ENCODE results near the gene RAI1.

The RAI1 gene

GRCh38 chr17:17681744-17682292, 560 bp downstream of the RAI1 start (continued):
- no peak for TF ChIP-seq ZNF510 (tag by site-specific recombination; IDR thresholded peaks at IDR 0.05; ENCODE audit: insufficient replicate concordance)
- TF ChIP-seq EGR2 (tag by site-specific recombination; IDR thresholded peaks at IDR 0.05; ENCODE audit: low read depth), result peak; percentile 22; the same call in 1 of the 2 replicates
- no peak for TF ChIP-seq ZXDB (tag by site-specific recombination; IDR thresholded peaks at IDR 0.05)
- TF ChIP-seq ZNF561 (tag by site-specific recombination; IDR thresholded peaks at IDR 0.05; ENCODE audit: borderline replicate concordance), result no peak
- TF ChIP-seq TCF7L2 (IDR thresholded peaks at IDR 0.05; ENCODE audit: borderline replicate concordance, low read depth, low read length), result no peak
- TF ChIP-seq ZBTB8A (tag by site-specific recombination; IDR thresholded peaks at IDR 0.05), result no peak
- TF ChIP-seq ZBTB10 (tag by site-specific recombination; IDR thresholded peaks at IDR 0.05), result peak; percentile 66; the same call in 1 of the 2 replicates
- no peak for TF ChIP-seq ZBTB6 (tag by site-specific recombination; IDR thresholded peaks at IDR 0.05)
- TF ChIP-seq ZNF112 (tag by site-specific recombination; IDR thresholded peaks at IDR 0.05), result no peak
- no peak for TF ChIP-seq ZNF501 (tag by site-specific recombination; IDR thresholded peaks at IDR 0.05)
- TF ChIP-seq HIC1 (tag by site-specific recombination; IDR thresholded peaks at IDR 0.05), result no peak
- TF ChIP-seq KLF9 (tag by site-specific recombination; IDR thresholded peaks at IDR 0.05; ENCODE audit: low read depth), result peak; percentile 47
- TF ChIP-seq CTCF (tag by site-specific recombination; IDR thresholded peaks at IDR 0.05), result peak; percentile 53
- no peak for TF ChIP-seq ZBTB20 (tag by site-specific recombination; IDR thresholded peaks at IDR 0.05)

- Histone ChIP-seq H3K4me3 (ENCODE audit: low read depth, low read length) (peak overlapping the region; percentile 76), H3K36me3 (ENCODE audit: control insufficient read depth in 2 of 2, insufficient read depth in 1 of 2, low read length in 2 of 2) (peaks cover 4 to 9% of the 10 kb centered on the region in 2 experiments; a peak in 2 of 3 replicates), H3K4me1 (ENCODE audit: control insufficient read depth, insufficient read depth, low read length) (peaks cover 21% of the 10 kb centered on the region), H3K9me3 (ENCODE audit: control insufficient read depth, insufficient read depth, low read depth, low read length) (no peaks in the 10 kb centered on the region), H3K27ac (ENCODE audit: extremely low read depth, low read depth, low read length) (peak overlapping the region; percentile 96)
- POLR2A ChIA-PET, result interaction anchor here (0.6 to 4.0 kb wide), 13 partner anchors 8 to 290 kb away, joined by 3 to 45 read pairs (median 3); partner anchors contain the start of genes DRC3 and TOM1L2
- CTCF ChIA-PET, result interaction anchor here (0.6 to 1.4 kb wide), 9 partner anchors 8 to 329 kb away, joined by 3 to 8 read pairs (median 5); no protein-coding TSS in a partner anchor
- no peak for TF ChIP-seq ZSCAN5A (tag by site-specific recombination; IDR thresholded peaks at IDR 0.05)
- no peak for TF ChIP-seq ZNF791 (tag by site-specific recombination; IDR thresholded peaks at IDR 0.05)
- TF ChIP-seq ZSCAN23 (tag by site-specific recombination; IDR thresholded peaks at IDR 0.05), result no peak
- TF ChIP-seq ZNF600 (tag by site-specific recombination; IDR thresholded peaks at IDR 0.05), result no peak
- TF ChIP-seq MYNN (tag by site-specific recombination; IDR thresholded peaks at IDR 0.05; ENCODE audit: borderline replicate concordance), result no peak
- no peak for TF ChIP-seq ZNF362 (tag by site-specific recombination; IDR thresholded peaks at IDR 0.05)
- no peak for TF ChIP-seq ZNF623 (tag by site-specific recombination; IDR thresholded peaks at IDR 0.05)
- TF ChIP-seq KLF17 (tag by site-specific recombination; IDR thresholded peaks at IDR 0.05), result peak; percentile 32; the same call in 1 of the 2 replicates
- TF ChIP-seq TRIM28 (IDR thresholded peaks at IDR 0.05; ENCODE audit: borderline replicate concordance, low read length), result no peak
- 0 out of 2 replicates have a peak, but pooled peaks have one; percentile 10 for TF ChIP-seq BCL11A (tag by site-specific recombination; IDR thresholded peaks at IDR 0.05; ENCODE audit: low read depth)
- TF ChIP-seq ZNF670 (tag by site-specific recombination; IDR thresholded peaks at IDR 0.05; ENCODE audit: low read depth), result no peak
These were observed 1.1 kb downstream of the RAI1 start for GRCh38 chr17:17682293-17682736.

Measured in HEK293 (cell line).